Measurements from ENCODE around the gene EOGT.
A peak's percentile ranks its signal among the peaks of the same experiment; 100 is the strongest.

The EOGT gene

GRCh38 chr3:69009559-69010410 is 3.7 kb downstream of the EOGT start:
- no peak for DNase-seq (ENCODE audit: low spot score)

DNA sequence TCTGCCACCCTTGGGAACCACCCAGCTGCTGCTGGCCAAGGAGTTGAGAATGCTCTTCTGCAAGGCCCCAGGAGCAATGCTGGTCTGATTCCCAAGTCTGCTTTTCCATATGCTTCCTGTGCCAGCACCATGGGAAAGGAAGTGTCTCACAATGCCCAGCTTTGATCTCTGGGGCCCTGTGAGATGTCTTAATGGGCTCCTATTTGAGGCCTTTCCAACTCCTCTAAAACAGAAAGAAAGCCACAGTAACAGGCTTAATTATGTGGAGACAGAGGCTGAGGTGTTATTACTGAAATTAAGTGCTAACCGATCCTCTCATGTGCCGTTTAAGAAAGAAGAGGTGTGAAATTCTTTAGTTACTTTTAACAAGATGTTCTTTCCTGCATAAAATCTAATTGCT is 4.5 kb downstream of the EOGT start:
- no peak for DNase-seq (ENCODE audit: low spot score)

- no peak for DNase-seq (ENCODE audit: low spot score)
Measured at GRCh38 chr3:69005791-69006482, 7.5 kb downstream of the EOGT start.

GRCh38 chr3:69005071-69005790 is 8.3 kb downstream of the EOGT start:
- no peak for DNase-seq (ENCODE audit: low spot score)

GRCh38 chr3:69004138-69004537 is 9.3 kb downstream of the EOGT start:
- no peak for DNase-seq (ENCODE audit: low spot score)

GRCh38 chr3:68999605-69000004 is 13.9 kb downstream of the EOGT start:
- no peak for DNase-seq (ENCODE audit: low spot score)

- DNase-seq (ENCODE audit: low spot score), result no peak
Measured at GRCh38 chr3:68999158-68999557, 14.3 kb downstream of the EOGT start.

DNA sequence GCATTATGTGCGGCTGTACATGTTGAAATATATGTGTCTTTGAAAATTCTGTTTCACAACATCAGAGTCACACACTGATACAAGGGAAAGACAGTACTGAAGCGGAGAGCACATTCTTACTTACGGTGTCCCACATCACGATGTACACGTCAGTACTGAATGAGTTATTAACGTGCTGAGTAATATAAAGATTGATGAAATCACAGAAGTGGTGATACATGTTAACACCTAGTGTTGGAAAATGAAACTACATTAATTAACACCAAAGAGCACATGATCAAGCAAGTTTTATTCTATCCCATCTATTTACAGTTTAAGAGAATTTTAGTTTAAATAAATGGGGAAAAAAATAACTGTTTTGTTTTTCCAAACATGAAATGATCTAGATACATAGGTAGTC is 15.6 kb downstream of the EOGT start:
- peak; percentile 73 for DNase-seq (ENCODE audit: low spot score)

DNA sequence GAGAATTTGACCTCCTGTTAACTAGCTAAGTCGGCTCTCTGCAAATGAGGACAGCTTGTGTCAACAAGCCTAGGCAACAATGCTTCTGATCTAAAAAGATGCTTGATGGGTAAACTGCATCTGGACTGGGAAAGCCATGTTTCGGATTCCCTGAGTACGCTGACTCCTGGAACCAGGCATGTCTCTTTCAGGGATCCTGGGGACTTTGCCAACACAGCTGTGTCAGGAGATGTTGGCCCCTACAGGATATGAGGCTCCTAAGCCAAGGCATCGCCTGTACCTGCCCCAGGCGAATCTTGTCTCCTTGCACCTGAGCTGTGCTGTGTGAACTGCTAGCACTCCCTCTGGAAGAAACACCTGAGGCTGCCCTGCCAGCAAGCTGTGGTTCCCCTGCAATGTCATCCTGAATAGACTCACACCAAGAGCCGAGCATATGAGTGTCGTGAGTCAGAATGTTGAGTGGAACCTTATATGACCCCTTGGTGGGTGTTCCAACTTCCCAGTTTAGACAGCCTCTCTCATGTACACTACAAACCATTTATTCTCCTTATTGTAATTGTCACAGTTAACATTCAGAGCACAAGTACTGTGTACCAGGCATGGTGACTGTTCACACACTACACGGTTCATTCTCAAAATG is 17.0 kb downstream of the EOGT start:
- no peak for DNase-seq (ENCODE audit: low spot score)

DNA sequence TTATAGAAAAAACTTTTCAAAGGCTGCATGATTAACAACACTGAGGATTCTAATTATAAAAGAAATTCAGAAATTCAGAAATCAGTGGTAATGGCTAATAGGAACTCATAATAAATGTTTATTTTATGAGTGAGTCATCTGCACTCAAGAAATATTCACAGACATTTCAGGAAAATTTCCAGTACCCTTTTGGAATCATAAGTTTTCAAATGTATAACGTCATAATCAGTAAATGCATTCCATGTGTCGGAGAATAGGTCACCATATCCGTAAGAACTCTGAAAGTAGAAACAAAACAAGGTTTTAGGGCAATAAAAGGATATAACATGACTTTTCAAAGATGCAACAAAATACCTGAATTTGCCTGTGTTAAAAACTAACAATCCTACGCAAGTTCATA is 24.7 kb downstream of the EOGT start:
- no peak for DNase-seq (ENCODE audit: low spot score)

DNA sequence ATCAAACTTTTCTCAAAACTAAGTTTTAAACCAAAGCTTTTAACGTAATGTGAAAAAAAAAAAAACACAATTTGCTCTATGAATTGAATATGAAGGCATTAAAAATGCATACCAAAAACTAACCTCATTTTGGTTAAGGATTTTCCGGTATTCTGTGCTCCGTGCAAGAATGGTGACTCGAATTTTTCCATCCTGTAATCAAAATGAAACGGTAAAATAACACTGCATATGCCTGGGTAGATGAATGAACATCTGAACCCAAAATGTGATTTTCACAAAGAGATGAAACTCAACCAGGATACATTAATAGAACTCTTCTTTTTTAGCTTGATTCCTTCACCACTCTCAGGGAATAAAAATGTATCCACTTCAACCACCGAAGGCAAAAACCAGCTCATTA is 26.2 kb downstream of the EOGT start:
- DNase-seq (ENCODE audit: low spot score), result no peak

GRCh38 chr3:68986496-68987208 is 26.8 kb downstream of the EOGT start:
- DNase-seq (ENCODE audit: low spot score), result peak; percentile 40

- no peak for DNase-seq (ENCODE audit: low spot score)
Measured at GRCh38 chr3:68985146-68985790, 28.2 kb downstream of the EOGT start.

DNA sequence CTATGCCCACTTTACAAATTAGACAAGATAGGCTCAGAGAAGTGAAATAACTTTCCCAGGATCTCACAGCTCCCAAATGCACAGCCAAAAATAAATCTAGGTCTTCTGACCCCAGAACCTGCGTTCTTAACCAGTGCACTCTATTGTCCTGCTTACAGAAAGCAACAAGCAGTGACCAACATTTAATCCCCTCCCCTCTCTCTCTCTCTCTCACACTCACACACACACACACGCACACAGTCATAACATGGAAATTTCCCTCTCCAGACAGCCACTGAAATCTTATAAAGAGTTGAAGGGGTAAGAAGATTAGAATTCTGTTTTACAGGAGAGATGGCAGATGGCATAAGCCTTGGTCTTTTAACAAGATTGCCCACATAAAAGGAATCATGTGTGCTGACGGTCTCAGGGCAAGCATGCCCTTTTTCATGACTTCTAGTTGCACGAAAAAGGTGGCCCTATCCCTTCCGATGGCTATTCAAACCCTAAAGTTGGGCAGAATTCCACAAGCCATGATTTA is 29.4 kb downstream of the EOGT start:
- no peak for DNase-seq (ENCODE audit: low spot score)

DNA sequence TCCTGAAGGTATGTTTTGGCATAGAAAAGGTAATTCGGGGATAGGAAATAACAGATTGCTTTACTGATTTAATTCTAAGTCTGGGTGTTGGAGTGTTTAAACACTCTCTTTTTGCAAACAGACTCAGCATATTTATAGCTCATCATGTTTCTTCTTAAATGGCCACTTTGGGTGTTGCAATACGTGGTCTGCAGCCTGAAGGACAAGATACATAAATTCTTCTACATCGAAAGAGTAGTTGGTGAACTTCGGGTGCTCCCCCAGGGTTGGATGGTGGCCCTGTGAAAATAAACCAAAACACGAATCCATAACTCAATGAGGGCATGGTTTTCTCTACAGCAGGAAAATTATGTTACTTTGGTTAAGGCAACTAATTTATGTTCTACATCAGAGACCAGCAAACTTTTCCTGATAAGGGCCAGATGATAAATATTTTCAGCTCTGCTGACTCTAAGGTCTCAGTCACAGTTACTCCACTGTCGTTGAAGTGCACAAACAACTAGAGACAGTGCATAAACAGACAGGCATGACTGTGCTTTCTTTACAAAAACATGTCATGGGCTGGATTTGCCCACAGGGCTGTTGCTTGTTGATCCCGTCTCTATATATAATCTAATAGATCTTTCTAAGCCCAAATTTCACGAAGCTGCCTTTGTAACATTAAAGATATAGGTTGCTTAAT is 35.9 kb downstream of the EOGT start:
- DNase-seq (ENCODE audit: low spot score), result no peak

- no peak for DNase-seq (ENCODE audit: low spot score)
Measured at GRCh38 chr3:68974711-68975110, 38.8 kb downstream of the EOGT start.

DNA sequence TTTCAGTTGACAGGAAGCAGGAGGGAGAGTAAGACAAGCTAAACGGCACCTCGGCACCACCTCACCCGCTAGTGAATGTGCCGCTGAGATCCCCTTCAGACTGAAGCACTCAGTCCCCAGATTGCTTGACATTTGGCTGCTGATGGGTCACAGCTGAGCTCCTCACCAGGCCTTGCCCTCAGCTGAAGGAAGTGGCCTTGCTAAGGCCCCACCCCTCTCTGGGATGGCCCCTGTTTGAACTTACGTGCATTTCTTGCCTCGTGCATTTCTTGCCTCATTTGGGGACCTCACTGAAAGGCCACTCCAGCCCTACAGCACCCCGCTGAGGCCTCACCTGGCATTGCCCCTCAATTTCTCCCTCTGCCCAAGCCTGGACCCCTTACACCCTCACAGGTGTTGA is 39.8 kb downstream of the EOGT start:
- DNase-seq (ENCODE audit: low spot score), result no peak

DNA sequence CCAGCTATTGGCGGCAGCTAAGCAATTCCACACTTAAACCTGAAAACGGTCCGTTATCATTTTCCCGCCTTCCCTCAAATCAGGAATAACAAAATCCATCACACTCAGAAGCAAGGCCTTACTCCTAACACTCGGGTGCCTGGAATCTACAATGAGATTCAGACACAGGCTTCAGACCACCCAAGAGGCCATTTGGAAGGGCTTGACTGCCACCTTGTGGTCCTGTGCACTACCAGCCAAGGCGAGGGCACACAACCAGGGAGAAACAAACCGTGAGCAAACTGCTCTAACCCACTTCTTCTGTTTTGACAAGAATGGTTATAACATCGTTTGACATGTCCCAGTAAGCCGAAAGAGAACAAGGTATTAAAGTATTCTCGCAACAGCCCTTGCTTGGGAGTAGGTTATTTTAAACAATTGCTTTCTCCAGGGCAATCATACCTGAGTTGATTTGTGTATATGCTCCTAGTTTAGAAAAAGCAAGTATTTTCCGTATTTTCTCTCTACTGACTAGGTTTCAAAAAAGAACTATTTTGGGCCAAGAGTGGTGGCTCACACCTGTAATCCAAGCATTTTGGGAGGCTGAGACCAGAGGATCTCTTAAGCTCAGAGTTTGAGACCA is 41.0 kb downstream of the EOGT start:
- DNase-seq (ENCODE audit: low spot score), result peak; percentile 49

DNA sequence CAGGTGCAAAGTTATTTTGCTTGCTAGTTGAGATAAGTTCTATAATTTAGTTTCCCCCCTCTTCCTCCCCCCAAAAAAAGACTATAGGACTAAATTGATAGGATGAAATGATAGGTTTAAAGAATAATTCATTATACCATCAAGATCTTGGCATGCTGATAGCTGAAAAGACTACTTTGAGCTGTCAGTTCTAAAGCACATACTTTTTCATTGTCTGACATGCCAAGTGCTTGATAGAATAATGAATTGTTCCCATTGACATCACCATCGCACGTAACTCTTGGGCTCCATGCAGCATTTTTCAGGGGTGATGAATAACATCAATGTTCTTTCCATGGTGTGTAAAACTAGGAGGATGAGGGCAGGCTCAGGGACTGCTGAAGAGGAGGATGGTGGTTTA is 48.8 kb downstream of the EOGT start:
- no peak for DNase-seq (ENCODE audit: low spot score)

- DNase-seq (ENCODE audit: low spot score), result no peak
Measured at GRCh38 chr3:68963891-68964290, 49.6 kb downstream of the EOGT start.

Data from activated CD4-positive, alpha-beta T cell treated with anti-CD3 and anti-CD28 coated beads, Interleukin-2, Interleukin-4, amounts not matched to agents 100 ng/mL and 50 ng/mL, durations not matched to agents 16 hours and 8 hours (primary cell).